Urinary bladder (tissue), 4 donors: ENCODE data around the gene SCUBE3. TPM values are rescaled to one million over a fixed set of nuclear protein-coding genes. Genes with fewer than 3 reads are reported as not detected.

Source experiments
- DNase-seq: peaks from one replicate; pipeline ENCODE4 v3.0.0-alpha.2; 2015; ENCODE audit errors: extremely low spot score
- H3K27ac ChIP-seq: one replicate; pipeline ENCODE4 v1.5.1; 2013; ENCODE audit warnings: low read depth, mild to moderate bottlenecking, moderate library complexity
- H3K36me3 ChIP-seq: one replicate; pipeline ENCODE4 v1.6.1; 2013; ENCODE audit warnings: mild to moderate bottlenecking, moderate library complexity; ENCODE audit not compliant: insufficient read depth
- H3K4me1 ChIP-seq: one replicate; pipeline ENCODE4 v1.6.1; 2013; ENCODE audit warnings: mild to moderate bottlenecking, moderate library complexity; ENCODE audit not compliant: insufficient read depth
- H3K4me3 ChIP-seq: one replicate; pipeline ENCODE4 v1.5.1; 2013; ENCODE audit warnings: low read depth, low read length
- WGBS: extraction: QIAGEN DNeasy Blood & Tissue Kit; methylation state at CpG from one replicate; pipeline ENCODE4 v1.1.7; 2013; 5-methylcytosine and 5-hydroxymethylcytosine counted together
- polyA plus RNA-seq: library from polyadenylated mRNA; stranded (reverse); fragments of 200-250 nt; gene quantifications from one replicate; pipeline ENCODE4 v1.2.3, GENCODE V29; 2013
- total RNA-seq: library from RNA; depleted of rRNA; stranded (reverse); fragments of >200 nt; gene quantifications from one replicate; pipeline ENCODE4 v1.2.3, GENCODE V29; 2014
- donor health status: healthy with polysubstance abuse.
- donor health status: healthy.

Gene SCUBE3
- total and polyA plus RNA-seq, 2 donors: 3.9 to 8.4 TPM

DNA sequence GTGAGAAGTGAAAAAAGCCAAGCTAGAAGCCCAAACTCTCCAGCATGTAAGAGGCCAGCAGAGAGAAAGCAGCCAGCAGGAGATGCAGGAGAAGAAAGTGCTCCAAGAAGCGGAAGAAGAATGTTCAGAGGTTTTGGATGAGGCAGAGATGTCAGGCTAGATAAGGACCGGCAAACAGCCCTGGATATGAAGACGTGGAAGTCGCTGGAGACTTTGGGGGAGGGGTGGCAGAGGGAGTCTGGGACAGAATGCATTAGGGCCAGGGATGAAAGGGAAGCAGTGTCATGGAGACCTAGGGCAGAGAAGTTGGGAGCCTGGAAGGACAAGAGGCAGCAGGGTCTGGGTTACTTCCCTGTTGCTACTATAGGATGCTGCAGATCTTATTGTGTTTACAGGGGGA, 5.3 kb upstream of the SCUBE3 start:
- WGBS: 27% methylated on average over 4 of the region's 4 CpGs
- Histone ChIP-seq H3K36me3 (no peaks in the 10 kb centered on the region), H3K4me1 (peaks cover under 1% of the 10 kb centered on the region), H3K4me3 (no peak overlapping the region), H3K27ac (no peak overlapping the region)
- DNase-seq: no peak

GRCh38 chr6:35209081-35209480, 4.7 kb upstream of the SCUBE3 start:
- Histone ChIP-seq H3K36me3 (no peaks in the 10 kb centered on the region), H3K4me1 (peaks cover 2% of the 10 kb centered on the region), H3K4me3 (no peak overlapping the region), H3K27ac (no peak overlapping the region)
- WGBS: 80% methylated on average over 1 of the region's 1 CpG
- DNase-seq: no peak

DNA sequence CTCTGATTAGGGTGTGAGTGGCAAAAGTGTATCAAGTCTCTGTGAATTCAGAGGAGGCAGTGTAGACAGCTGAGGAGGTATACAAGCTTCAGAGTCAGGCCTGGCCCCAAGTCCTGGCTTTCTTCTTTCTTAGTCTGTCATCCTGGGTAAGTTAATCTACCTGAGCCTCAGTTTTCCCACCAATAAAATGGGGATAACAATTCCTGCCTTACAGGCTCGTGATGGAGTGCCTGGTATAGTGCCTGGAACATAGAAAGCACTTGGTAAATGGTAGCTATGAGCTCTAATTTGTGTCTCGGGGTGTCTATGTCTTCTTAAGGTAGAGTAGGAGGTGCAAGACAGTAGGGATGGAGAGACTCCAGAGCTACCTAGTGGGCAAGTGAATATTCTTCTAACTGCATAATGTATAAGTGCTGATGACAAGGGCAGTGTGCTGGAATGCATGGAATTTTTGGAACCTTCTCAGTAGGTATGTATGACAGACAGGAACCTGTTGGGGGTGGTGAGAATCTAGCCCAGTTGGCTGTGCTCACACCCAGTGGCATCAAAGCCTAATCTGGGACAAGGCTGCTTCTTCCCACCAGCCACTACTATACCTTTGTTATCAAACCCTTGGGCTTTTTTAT, 4.0 kb upstream of the SCUBE3 start:
- no peak for DNase-seq
- WGBS: 90% methylated on average over 2 of the region's 2 CpGs

DNA sequence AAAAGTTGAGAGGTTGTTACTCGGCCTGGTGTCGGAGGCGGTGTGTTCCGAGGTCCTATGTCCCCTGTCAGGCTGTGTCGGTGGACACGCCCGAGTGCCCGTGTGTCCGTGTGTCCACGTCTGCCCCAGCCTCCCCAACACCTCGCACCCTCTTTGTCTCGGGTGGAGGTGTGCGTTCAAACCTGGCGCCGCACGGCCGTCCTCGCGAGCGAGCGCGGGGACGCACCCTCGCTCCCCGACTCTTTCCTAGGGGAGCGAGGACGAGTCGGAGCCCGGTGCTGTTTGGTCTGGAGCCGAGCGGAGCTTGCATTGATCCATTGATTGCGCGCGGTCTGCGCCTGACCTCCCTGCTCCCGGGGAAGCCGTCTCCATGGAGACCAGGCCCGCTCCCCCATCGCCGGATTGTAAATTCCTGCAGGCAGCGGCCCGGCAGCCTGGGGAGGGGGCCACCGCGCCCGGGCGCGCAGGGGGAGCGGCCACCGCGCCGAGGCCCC, 411 bp upstream of the SCUBE3 start:
- Histone ChIP-seq H3K4me3 (peak overlapping the region; percentile 44), H3K4me1 (peaks cover 2% of the 10 kb centered on the region), H3K27ac (no peak overlapping the region), H3K36me3 (no peaks in the 10 kb centered on the region)
- no peak for DNase-seq
- WGBS: 11% methylated on average over 51 of the region's 51 CpGs

More for the DNA sequence above, 4.0 kb upstream of the SCUBE3 start:
- H3K27ac ChIP-seq: no peak overlapping the region
- no peak overlapping the region for H3K4me3 ChIP-seq
- peaks cover 2% of the 10 kb centered on the region for H3K4me1 ChIP-seq
- H3K36me3 ChIP-seq: no peaks in the 10 kb centered on the region

GRCh38 chr6:35214869-35215664, 1.3 kb downstream of the SCUBE3 start:
- H3K4me1 ChIP-seq: peaks cover 2% of the 10 kb centered on the region
- no peak overlapping the region for H3K27ac ChIP-seq
- 24% methylated on average over 18 of the region's 18 CpGs for WGBS

GRCh38 chr6:35215665-35216411, 2.1 kb downstream of the SCUBE3 start:
- peaks cover 2% of the 10 kb centered on the region for H3K4me1 ChIP-seq
- H3K27ac ChIP-seq: no peak overlapping the region
- no peak overlapping the region for H3K4me3 ChIP-seq
- no peak for DNase-seq
- WGBS: 64% methylated on average over 6 of the region's 6 CpGs
- H3K36me3 ChIP-seq: no peaks in the 10 kb centered on the region

More at GRCh38 chr6:35214869-35215664, 1.3 kb downstream of the SCUBE3 start:
- Histone ChIP-seq H3K4me3 (peak overlapping the region; percentile 44), H3K36me3 (no peaks in the 10 kb centered on the region)
- DNase-seq: no peak

DNA sequence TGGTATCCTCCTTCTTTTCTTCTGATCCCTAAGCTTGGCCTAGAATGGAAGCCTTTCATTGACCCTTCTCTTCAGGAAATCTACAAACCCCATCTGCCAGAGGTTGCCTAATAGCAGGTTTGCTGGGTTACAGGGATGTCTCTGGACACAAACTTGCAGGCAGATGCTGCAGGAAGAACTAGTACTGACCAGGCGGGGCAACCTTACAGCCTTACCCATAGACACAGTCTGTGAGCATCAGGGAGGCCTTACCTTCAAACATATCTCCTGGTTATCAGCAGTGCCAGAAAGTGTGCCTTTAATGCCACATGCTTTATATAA, 2.6 kb downstream of the SCUBE3 start:
- no peak for DNase-seq
- no peaks in the 10 kb centered on the region for H3K36me3 ChIP-seq
- no peak overlapping the region for H3K4me3 ChIP-seq
- H3K4me1 ChIP-seq: peaks cover 2% of the 10 kb centered on the region
- no peak overlapping the region for H3K27ac ChIP-seq
- WGBS: 100% methylated on average over 1 of the region's 1 CpG

DNA sequence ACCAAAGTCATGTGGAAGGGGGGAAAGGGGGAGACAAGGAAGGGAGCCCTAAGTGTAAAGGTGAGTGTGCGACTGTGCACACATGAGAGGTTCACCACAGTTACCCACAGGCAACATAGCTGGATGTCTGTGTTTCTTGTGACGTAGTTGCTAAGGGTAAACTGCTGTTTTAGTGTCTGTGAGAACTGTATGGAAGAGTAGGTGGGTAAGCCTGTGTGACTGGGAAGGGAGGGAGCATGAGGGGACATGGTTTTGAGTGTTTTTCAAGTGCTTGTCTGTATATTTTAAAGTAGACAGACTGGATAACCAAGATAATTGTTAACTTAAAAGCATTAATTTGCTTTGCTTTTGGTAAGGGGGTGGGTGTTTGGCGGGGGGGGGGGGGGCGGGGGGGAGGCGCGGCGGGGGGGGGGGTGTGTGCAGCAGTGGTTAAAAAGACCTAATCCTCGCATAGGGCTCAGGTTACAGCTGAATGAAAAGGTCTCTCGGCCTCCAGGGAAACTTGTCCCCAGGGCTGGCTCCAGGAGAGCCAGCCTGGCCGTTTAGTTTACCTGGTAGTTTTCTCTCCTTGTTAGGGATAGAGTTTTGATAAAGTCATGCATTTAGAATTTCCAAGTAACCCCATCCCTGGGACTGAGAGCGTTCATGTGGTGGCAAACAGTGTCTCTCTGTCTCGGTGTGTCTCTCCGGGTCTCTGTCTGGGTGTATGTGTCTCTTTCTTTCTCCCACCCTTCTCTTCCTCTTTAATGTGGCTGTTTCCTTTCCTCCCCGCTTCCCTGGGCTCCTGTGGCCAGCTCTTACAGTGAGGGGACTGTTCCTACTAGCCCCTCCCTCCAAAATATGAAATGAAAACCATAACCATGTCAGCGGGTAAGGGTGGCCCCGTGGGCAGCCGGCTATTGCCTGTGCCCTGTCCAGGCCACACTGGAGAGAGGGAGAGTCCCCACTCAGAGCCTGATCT, 3.4 kb downstream of the SCUBE3 start:
- H3K36me3 ChIP-seq: no peaks in the 10 kb centered on the region
- no peak overlapping the region for H3K27ac ChIP-seq
- 45% methylated on average over 13 of the region's 17 CpGs for WGBS
- peaks cover 2% of the 10 kb centered on the region for H3K4me1 ChIP-seq
- H3K4me3 ChIP-seq: no peak overlapping the region
- DNase-seq: no peak

- DNase-seq: no peak
- WGBS: 51% methylated on average over 4 of the region's 4 CpGs
- H3K36me3 ChIP-seq: no peaks in the 10 kb centered on the region
- H3K4me3 ChIP-seq: no peak overlapping the region
- no peak overlapping the region for H3K27ac ChIP-seq
- H3K4me1 ChIP-seq: peaks cover 2% of the 10 kb centered on the region
Observed at GRCh38 chr6:35218021-35218420, 4.3 kb downstream of the SCUBE3 start.

DNA sequence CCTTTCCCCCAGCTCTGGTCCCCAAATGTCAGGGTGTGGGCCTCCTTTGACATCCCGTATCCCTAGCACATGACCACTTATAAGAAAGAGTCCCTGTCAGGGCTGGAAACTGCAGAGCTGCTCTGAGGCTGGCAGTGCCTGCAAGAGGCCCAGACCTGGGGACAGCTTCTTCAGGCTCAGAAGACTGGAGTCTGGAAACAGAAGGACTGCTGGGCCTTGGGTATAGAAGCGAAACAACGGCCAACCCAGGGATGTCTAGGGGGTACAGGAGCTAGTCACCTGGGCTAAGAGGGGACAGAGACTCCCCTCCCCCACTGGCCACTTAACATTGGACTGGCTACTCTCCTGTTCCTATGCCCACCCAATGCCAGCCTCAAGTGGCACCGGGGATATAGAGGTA, 4.7 kb downstream of the SCUBE3 start:
- DNase-seq: no peak
- WGBS: 76% methylated on average over 4 of the region's 4 CpGs
- no peak overlapping the region for H3K4me3 ChIP-seq
- H3K4me1 ChIP-seq: peaks cover 1% of the 10 kb centered on the region
- no peaks in the 10 kb centered on the region for H3K36me3 ChIP-seq
- H3K27ac ChIP-seq: no peak overlapping the region

GRCh38 chr6:35219683-35220326, 6.0 kb downstream of the SCUBE3 start:
- H3K4me3 ChIP-seq: no peak overlapping the region
- H3K36me3 ChIP-seq: no peaks in the 10 kb centered on the region
- DNase-seq: no peak
- 54% methylated on average over 4 of the region's 4 CpGs for WGBS
- no peaks in the 10 kb centered on the region for H3K4me1 ChIP-seq
- no peak overlapping the region for H3K27ac ChIP-seq

DNA sequence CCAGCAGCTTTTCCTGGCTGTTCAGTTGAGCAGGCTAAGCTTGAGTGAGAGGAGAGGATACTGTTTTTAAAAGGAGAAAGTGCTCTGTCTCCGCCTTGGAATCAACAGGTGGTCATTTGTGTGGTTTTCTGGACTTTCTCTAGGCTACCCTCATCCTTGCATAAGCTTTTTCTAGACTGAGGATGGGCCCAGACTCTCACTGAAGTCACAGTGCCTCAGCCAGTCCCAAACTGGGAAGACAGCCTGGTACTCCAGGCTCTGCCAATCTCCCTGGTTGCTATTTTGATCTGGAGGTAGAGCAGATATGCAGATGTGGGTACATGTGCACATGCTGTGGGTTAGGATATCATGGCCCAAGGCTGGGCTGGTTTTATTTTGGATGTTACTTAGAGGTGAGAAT, 7.0 kb downstream of the SCUBE3 start:
- Histone ChIP-seq H3K27ac (no peak overlapping the region), H3K4me3 (no peak overlapping the region), H3K4me1 (no peaks in the 10 kb centered on the region), H3K36me3 (no peaks in the 10 kb centered on the region)
- DNase-seq: no peak
- 94% methylated on average over 1 of the region's 1 CpG for WGBS
